ENCODE data around the gene SDR42E1. TPM values are rescaled to one million over a fixed set of nuclear protein-coding genes. Genes with fewer than 3 reads are reported as not detected.
A peak's percentile ranks its signal among the peaks of the same experiment; 100 is the strongest.

Gene SDR42E1
- total RNA-seq, 1 donor from 2014 or later: 0.02 TPM

DNA sequence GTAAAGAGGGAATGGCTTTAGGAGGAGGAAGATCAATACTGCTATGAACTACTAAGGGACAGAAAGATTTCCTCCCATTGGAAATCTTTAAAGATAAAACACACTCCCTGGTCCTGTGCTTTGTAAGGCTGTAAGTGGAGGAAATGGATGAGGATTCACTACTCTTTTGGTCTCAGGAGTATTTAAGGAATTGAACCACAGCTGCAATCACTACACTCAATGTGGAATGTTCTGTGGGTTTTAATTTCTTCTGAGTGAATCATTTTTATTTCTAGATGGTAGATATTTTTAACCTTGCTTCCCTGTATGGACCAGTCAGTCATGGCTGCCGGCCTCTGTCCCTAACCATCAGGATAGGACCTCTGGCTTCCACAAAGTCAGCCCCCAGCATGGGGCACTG is 65.6 kb downstream of the SDR42E1 start:
- TF ChIP-seq, protein P1, sequence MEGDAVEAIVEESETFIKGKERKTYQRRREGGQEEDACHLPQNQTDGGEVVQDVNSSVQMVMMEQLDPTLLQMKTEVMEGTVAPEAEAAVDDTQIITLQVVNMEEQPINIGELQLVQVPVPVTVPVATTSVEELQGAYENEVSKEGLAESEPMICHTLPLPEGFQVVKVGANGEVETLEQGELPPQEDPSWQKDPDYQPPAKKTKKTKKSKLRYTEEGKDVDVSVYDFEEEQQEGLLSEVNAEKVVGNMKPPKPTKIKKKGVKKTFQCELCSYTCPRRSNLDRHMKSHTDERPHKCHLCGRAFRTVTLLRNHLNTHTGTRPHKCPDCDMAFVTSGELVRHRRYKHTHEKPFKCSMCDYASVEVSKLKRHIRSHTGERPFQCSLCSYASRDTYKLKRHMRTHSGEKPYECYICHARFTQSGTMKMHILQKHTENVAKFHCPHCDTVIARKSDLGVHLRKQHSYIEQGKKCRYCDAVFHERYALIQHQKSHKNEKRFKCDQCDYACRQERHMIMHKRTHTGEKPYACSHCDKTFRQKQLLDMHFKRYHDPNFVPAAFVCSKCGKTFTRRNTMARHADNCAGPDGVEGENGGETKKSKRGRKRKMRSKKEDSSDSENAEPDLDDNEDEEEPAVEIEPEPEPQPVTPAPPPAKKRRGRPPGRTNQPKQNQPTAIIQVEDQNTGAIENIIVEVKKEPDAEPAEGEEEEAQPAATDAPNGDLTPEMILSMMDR (IDR thresholded peaks at IDR 0.05; ENCODE audit: unreplicated experiment): no peak
- H3K4me3 Mint-ChIP-seq (ENCODE audit: low read depth): no peak overlapping the region
- no peak for DNase-seq (ENCODE audit: low spot score, unreplicated experiment)
- peaks cover 3% of the 10 kb centered on the region for H3K4me1 Mint-ChIP-seq (ENCODE audit: low read depth)
- H3K9me3 Mint-ChIP-seq (ENCODE audit: low read depth): no peaks in the 10 kb centered on the region
- no peaks in the 10 kb centered on the region for H3K27me3 Mint-ChIP-seq
- no peaks in the 10 kb centered on the region for H3K36me3 Mint-ChIP-seq (ENCODE audit: insufficient read depth)
- H3K27ac Mint-ChIP-seq: no peak overlapping the region

DNA sequence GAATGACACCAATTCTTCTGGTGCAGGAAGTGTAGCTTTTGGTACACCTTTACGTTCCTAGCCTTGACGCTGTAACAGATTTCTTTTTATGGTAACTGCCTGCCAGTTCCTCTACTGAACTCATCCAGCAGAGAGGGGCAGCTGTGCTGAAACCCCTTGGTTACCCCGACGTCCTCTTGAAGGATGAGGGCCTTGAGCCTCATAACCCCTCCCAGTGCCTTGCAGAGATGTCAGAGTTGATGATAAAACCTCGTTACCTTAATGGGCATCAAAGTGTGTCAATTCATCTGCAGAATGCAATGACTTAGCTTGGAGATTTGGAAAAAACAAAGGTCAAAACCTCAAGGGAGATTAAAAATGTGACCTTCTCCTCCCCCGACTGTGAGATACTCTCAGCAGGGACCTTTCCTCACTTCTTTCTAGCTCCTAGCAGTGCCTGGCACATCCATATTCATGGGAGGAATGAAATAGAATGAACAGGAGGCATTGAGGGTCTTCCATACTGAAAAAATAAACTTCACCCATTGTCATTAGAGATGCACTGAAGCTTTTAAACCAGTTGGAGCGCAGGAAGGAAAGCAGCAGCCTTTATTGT is 69.2 kb downstream of the SDR42E1 start:
- H3K4me1 Mint-ChIP-seq (ENCODE audit: low read depth): peaks cover 17% of the 10 kb centered on the region
- TF ChIP-seq, protein P1 (IDR thresholded peaks at IDR 0.05; ENCODE audit: unreplicated experiment): no peak
- H3K27me3 Mint-ChIP-seq: no peaks in the 10 kb centered on the region
- no peak overlapping the region for H3K4me3 Mint-ChIP-seq (ENCODE audit: low read depth)
- DNase-seq (ENCODE audit: low spot score, unreplicated experiment): no peak
- no peaks in the 10 kb centered on the region for H3K9me3 Mint-ChIP-seq (ENCODE audit: low read depth)
- H3K36me3 Mint-ChIP-seq (ENCODE audit: insufficient read depth): no peaks in the 10 kb centered on the region
- no peak overlapping the region for H3K27ac Mint-ChIP-seq

- Mint-ChIP-seq H3K4me3 (ENCODE audit: low read depth) (no peak overlapping the region), H3K9me3 (ENCODE audit: low read depth) (no peaks in the 10 kb centered on the region), H3K4me1 (ENCODE audit: low read depth) (peaks cover 17% of the 10 kb centered on the region), H3K36me3 (ENCODE audit: insufficient read depth) (no peaks in the 10 kb centered on the region), H3K27ac (no peak overlapping the region), H3K27me3 (no peaks in the 10 kb centered on the region)
- TF ChIP-seq, protein P1 (IDR thresholded peaks at IDR 0.05; ENCODE audit: unreplicated experiment): peak; percentile 59
- no peak for DNase-seq (ENCODE audit: low spot score, unreplicated experiment)
Observed at GRCh38 chr16:81940781-81941560, 70.3 kb downstream of the SDR42E1 start.

GRCh38 chr16:81939164-81940056 is 71.9 kb downstream of the SDR42E1 start:
- no peak for DNase-seq (ENCODE audit: low spot score, unreplicated experiment)
- Mint-ChIP-seq H3K27me3 (no peaks in the 10 kb centered on the region), H3K36me3 (ENCODE audit: insufficient read depth) (no peaks in the 10 kb centered on the region), H3K9me3 (ENCODE audit: low read depth) (no peaks in the 10 kb centered on the region), H3K27ac (peak overlapping the region; percentile 73), H3K4me3 (ENCODE audit: low read depth) (no peak overlapping the region), H3K4me1 (ENCODE audit: low read depth) (peaks cover 14% of the 10 kb centered on the region)
- TF ChIP-seq, protein P1 (IDR thresholded peaks at IDR 0.05; ENCODE audit: unreplicated experiment): no peak

Other genes starting within 250 kb of the SDR42E1 start
- 9.1 and 10.3 TPM in 2 replicates for gene PLCG2, start 232.2 kb downstream of the SDR42E1 start, total RNA-seq
- 1.2 and 1.4 TPM in 2 replicates for gene HSD17B2, start 23.8 kb upstream of the SDR42E1 start, total RNA-seq
- 41.6 and 41.9 TPM in 2 replicates for gene MPHOSPH6, start 158.8 kb upstream of the SDR42E1 start, total RNA-seq

All from progenitor cell of endocrine pancreas (in vitro differentiated cells).